Epidermal melanocyte (primary cell): Measurements from ENCODE around the gene C10orf71.

Experiments
- DNase-seq: peaks from one replicate; pipeline ENCODE4 v3.0.0; 2011; ENCODE audit warnings: low spot score; ENCODE audit not compliant: insufficient read length

The C10orf71 gene

DNA sequence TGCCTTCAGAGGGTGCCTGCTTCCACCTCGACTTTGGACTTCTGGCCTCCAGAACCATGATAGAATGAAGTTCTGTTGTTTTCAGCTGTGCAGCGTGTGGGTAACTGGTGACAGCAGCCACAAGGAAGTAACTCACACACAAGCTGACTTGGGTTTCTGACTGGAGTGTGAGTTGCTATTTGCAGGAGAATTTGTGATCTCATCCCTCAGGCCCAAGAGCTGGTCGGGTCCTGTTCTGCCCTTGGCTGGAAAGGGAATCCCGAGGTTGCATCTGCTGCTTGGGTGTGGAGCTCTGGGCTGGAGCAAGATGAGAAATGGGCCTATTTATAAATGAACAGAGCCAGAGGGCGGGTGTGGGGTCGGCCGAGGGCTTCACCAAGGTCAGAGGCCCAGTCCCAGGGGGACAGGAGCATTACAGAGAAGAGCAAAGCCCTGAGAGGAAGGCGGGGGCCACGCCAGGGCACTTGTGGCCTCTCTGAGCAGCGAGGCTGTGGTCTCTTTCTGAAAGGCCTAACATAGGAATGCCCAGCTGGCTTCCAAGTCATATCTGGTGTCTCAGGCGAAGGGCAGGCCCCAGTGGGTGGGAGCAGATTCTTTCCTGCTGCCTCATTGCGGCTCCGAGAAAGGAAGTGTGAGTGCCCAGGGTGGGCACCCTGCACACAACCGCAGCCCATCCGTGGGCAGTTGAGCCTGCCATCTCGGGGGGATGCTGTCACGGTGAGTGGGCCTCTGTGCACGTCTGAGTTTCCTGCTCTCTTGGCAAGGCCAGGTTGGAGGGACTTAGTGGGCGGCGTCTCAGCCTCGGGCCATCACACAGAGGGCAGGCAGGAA, 26.5 kb upstream of the C10orf71 start:
- DNase-seq: no peak

DNA sequence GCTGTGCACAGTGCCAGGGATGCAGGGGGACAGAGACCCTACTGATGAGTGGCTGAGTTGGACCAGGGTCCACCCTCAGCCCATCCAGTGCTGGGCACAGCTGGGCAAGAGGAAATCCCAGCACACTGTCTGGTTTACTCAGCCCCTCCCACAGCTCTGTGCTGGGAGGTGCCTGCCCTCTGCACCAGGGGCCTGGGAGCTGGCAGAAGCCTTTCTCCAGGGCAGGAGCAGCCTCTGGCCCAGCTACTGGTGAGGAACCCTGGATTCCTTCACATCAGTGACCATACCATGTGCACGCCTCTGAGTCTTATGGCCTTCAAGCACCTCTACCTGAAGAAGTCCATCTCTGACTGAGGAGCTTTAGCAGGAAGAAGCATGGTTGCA, 25.9 kb upstream of the C10orf71 start:
- no peak for DNase-seq

GRCh38 chr10:49273626-49274025, 25.3 kb upstream of the C10orf71 start:
- DNase-seq: no peak

- DNase-seq: no peak
Observed at GRCh38 chr10:49274886-49275285, 24.1 kb upstream of the C10orf71 start.

DNA sequence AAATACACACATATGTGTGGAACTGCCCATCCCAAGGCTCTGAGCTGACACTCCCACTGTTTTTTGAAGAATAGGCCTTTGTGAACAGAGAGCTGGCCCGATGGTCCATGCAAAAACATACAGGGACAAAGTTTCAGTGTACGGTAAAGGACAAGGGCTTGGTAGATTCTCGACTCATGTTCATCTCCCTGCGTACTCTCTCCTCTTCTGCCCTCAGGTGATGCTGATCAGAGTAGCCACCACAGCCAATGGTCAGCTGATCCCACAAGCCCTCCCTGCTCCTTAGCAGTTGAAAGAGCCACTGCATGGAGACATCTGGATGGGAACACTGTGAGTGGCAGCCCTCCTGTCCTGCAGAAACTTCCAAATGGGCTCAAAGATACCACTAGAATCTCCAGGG, 23.1 kb upstream of the C10orf71 start:
- DNase-seq: no peak

GRCh38 chr10:49276596-49276995, 22.4 kb upstream of the C10orf71 start:
- DNase-seq: no peak

- no peak for DNase-seq
Observed at GRCh38 chr10:49277973-49278372, 21.0 kb upstream of the C10orf71 start.

DNA sequence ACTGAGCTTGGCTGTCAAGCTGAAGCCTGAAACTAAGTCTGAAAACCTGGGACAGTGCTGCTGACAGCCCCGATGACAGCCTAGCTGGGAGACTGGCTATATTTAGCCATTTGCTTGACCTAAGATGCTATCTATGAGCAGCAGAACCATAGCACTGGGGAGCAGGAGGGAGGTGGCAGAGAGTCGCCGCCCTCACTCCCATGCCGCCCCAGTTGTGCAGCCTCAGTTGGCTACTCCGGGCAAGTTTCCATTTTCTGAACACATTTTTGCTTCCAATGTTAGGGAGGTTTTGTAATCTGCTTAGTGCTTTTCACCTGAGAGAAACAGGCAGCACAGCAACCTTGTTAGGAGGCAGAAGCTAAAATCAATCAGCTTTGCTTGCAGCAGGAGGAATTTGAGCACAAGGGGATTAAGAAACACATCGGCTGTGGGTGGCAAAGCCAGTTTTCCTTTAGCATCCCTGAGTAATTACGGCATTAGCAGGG, 20.4 kb upstream of the C10orf71 start:
- DNase-seq: no peak

- DNase-seq: no peak
Observed at GRCh38 chr10:49279015-49279880, 19.7 kb upstream of the C10orf71 start.

- DNase-seq: no peak
Observed at GRCh38 chr10:49280001-49280408, 19.0 kb upstream of the C10orf71 start.

DNA sequence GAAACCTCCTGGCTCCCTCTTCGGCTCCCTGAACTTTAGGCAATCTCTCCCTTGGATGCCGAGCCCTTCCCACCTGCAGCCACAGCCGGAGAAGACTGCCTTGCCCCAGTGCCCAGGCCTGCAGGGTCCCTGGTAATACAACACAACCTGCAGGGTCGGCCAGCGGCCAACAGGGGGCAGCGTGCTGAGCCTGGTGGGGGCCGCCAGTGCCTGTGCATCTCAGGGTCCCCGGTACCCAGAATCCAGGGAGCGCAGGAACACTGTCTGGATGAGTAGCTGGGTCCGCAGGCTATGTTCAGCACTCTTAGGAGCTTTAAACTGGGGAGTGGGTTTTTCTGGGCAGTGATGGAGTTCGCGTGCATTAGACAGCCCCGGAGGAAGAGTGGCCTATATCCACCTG, 17.5 kb upstream of the C10orf71 start:
- no peak for DNase-seq

GRCh38 chr10:49282306-49282705, 16.7 kb upstream of the C10orf71 start:
- no peak for DNase-seq

DNA sequence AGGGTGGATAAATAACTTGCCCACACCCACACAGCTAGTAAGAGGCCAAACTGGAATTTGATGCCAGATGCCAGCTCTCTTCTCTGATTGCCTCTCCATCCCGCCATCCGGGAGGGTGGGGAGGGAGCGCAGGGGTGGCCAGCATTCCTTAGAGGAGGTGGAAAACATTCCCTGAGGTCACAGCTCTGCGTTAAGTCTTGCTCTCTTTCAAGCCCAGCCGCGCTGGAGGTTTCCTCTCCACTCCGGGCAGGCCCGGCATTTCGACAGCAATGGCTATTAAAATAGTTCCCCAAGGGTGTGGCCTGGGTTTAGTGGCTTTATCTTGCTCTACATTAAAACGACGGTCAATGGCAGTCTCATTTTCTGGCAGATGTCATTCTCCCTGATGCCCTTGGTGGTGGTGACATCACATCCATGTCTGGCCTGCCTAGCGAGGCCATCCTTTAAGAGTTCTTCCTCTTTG, 16.1 kb upstream of the C10orf71 start:
- no peak for DNase-seq

- DNase-seq: no peak
Observed at GRCh38 chr10:49283491-49283890, 15.5 kb upstream of the C10orf71 start.

DNA sequence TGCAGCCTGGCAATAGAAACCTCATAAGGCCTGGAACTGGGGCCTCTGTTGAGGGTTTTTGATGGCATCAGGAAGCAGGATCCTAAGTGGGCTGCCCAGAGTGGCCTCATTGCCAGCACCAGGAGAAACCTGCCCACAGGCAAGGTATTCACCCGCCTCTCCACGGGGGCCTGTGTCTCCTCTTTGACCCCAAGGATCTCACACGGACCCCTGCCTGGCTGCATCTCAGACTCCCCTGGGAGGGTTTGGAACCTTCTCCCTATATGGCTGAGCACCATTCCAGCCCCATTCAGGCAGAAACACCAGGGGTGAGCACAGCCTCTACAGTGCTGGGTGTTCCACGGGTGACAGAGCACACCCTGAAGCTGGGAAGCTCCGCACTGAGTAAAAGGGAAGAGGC, 14.6 kb upstream of the C10orf71 start:
- no peak for DNase-seq

- no peak for DNase-seq
Observed at GRCh38 chr10:49285232-49285631, 13.7 kb upstream of the C10orf71 start.

- no peak for DNase-seq
Observed at GRCh38 chr10:49286686-49287085, 12.3 kb upstream of the C10orf71 start.

DNA sequence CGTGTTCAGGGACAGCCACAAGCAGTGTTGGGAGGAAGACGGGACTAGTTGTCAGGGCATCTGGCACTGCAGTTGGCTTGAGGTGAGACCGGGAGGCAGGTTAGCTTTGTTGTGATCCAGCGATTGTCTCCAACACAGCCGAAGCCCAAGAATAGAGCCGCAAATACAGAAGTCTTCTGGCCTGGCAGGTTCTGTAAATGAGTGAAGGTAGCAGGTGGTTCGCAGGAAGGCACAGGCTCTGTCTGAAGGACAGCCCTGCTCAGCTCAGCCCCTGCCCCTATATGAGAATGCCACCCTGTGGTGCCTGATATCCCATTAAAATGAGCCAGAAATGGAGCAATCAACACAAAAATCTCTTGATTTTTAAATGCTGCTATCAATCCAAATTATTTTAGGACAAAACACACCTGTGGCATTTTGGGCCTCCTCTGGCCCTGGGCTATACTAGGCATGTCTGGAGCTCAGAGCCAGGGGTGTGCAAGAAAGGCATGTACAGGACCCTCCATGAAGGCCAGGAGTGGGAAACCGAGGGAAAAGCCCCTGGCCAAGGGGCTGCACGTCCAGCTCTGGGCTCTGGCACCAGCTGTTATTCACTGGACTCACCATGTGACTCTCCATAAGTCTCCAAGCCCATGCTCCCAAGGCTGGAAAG, 11.2 kb upstream of the C10orf71 start:
- no peak for DNase-seq

GRCh38 chr10:49288341-49289065, 10.5 kb upstream of the C10orf71 start:
- DNase-seq: no peak

DNA sequence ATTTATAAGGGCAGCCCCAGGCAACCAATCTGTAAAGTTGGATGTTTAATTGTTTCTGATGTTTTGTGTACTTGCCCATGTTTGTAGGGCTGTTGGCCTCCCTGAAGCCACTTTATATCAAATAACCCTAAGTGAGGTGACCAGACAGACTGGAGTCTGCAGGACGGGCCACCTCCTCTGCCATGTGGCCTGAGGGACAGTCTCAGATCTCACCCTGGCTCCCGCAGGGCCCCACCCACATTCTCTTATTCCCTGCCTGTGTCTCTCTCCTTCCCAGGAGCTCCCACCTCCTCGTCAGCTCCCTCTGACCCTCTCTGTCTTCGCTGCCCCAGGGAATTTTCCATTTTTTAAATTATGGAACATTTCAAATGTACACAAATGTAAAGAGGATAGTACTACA, 9.5 kb upstream of the C10orf71 start:
- DNase-seq: no peak

- no peak for DNase-seq
Observed at GRCh38 chr10:49290131-49290530, 8.8 kb upstream of the C10orf71 start.
